SK-N-SH (cell line): ENCODE data around the gene TSSK6.

Source experiments
- CHD2 ChIP-seq: fragments of 150-350 bp; IDR thresholded peaks from 2 replicates; pipeline ENCODE4 v1.6.1; 2018; ENCODE audit warnings: low read length; ENCODE audit not compliant: partially characterized antibody
- EP300 ChIP-seq, 2 experiments: IDR thresholded peaks; 2 replicates each; pipeline versions ENCODE4 v1.4.0 to v1.6.1; 2012; ENCODE audit warnings: borderline replicate concordance in 1 of 2, low read depth in 1 of 2, low read length in 1 of 2
- EZH2phosphoT487 ChIP-seq: fragments of 200-600 bp; sonication (generic); IDR thresholded peaks from 2 replicates; pipeline ENCODE4 v1.6.1; 2017; ENCODE audit warnings: low read depth, mixed run types, mild to moderate bottlenecking, antibody characterized with exemption, moderate library complexity, borderline replicate concordance
- FOXJ3 ChIP-seq: sonication (generic); formaldehyde crosslinking; IDR thresholded peaks from 2 replicates; pipeline ENCODE4 v1.5.1; 2020; ENCODE audit warnings: mild to moderate bottlenecking, missing genetic modification reagents
- JUND ChIP-seq: IDR thresholded peaks from 2 replicates; pipeline ENCODE4 v1.4.0; 2012
- NRF1 ChIP-seq: IDR thresholded peaks from 2 replicates; pipeline ENCODE4 v1.6.1; 2012; ENCODE audit warnings: low read depth, mild to moderate bottlenecking, low read length
- POLR2AphosphoS5 ChIP-seq: IDR thresholded peaks from 2 replicates; pipeline ENCODE4 v1.6.1; 2012; ENCODE audit warnings: low read depth, low read length
- RAD21 ChIP-seq: IDR thresholded peaks from 2 replicates; pipeline ENCODE4 v1.6.1; 2012; ENCODE audit warnings: mild to moderate bottlenecking, low read length
- RXRA ChIP-seq: IDR thresholded peaks from 2 replicates; pipeline ENCODE4 v1.4.0; 2012; ENCODE audit warnings: low read depth, mild to moderate bottlenecking, borderline replicate concordance
- SMC3 ChIP-seq: IDR thresholded peaks from 2 replicates; pipeline ENCODE4 v1.6.1; 2012; ENCODE audit warnings: low read depth, low read length, improper control_type of control experiment
- TAF1 ChIP-seq: IDR thresholded peaks from 2 replicates; pipeline ENCODE4 v1.6.1; 2012; ENCODE audit warnings: low read depth, mild to moderate bottlenecking, low read length, moderate library complexity, borderline replicate concordance
- YY1 ChIP-seq: IDR thresholded peaks from 2 replicates; pipeline ENCODE4 v1.4.0; 2012; ENCODE audit warnings: low read depth, mild to moderate bottlenecking
- TF ChIP-seq, protein P1 (sequence below): fragments of 200-600 bp; sonication (generic); IDR thresholded peaks from 2 replicates; pipeline ENCODE4 v1.6.1; 2017; ENCODE audit warnings: antibody characterized with exemption, mild to moderate bottlenecking, moderate library complexity
- TF ChIP-seq, protein P2 (sequence below): IDR thresholded peaks from 2 replicates; pipeline ENCODE4 v1.6.1; 2012; ENCODE audit warnings: mild to moderate bottlenecking, low read depth, low read length, moderate library complexity

DNA sequence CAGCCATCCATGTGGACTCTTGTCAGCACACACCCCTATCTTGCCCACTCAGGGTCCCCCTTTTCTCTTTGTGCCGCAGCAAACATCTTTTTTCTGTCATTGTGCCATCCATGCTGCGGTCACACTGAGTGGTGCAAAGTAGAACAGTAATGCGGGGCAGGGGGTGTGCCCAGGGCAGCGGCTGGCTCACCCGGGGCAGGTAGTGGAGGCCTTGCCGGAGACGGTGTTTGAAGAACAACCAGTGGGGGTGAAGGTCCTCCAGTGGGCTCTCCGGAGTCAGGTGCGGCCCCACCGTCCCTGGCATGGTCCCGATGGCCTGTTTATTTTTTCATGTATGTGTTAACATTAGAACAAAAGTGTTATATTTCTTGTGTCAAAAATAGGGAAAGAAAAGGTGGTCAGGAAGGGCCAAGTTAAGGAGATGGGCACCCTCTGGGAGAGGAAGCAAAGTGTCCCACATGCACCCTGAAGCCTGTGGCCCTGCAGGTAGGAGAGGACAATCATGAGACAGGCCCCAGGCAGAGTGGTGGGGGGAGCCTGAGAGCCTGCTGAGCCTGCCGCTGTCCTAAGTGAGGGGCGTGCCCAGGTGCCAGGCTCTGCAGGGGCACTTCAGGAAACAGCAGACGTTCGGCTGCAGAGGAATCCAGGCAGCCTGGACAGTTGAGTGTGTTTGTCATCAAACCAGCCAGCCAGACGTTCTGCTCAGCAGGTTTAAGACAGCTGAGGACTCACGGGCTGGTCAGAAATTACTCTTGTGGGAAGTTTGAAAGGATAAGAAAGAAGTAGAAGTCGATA lies 12.3 kb downstream of the TSSK6 start:
- TF ChIP-seq, protein P1, sequence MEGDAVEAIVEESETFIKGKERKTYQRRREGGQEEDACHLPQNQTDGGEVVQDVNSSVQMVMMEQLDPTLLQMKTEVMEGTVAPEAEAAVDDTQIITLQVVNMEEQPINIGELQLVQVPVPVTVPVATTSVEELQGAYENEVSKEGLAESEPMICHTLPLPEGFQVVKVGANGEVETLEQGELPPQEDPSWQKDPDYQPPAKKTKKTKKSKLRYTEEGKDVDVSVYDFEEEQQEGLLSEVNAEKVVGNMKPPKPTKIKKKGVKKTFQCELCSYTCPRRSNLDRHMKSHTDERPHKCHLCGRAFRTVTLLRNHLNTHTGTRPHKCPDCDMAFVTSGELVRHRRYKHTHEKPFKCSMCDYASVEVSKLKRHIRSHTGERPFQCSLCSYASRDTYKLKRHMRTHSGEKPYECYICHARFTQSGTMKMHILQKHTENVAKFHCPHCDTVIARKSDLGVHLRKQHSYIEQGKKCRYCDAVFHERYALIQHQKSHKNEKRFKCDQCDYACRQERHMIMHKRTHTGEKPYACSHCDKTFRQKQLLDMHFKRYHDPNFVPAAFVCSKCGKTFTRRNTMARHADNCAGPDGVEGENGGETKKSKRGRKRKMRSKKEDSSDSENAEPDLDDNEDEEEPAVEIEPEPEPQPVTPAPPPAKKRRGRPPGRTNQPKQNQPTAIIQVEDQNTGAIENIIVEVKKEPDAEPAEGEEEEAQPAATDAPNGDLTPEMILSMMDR = no peak
- TF ChIP-seq YY1 = no peak
- TF ChIP-seq POLR2AphosphoS5 = no peak
- TF ChIP-seq RAD21 = no peak
- no peak for TF ChIP-seq JUND
- no peak for TF ChIP-seq TAF1
- TF ChIP-seq RXRA = no peak
- TF ChIP-seq, protein P2, sequence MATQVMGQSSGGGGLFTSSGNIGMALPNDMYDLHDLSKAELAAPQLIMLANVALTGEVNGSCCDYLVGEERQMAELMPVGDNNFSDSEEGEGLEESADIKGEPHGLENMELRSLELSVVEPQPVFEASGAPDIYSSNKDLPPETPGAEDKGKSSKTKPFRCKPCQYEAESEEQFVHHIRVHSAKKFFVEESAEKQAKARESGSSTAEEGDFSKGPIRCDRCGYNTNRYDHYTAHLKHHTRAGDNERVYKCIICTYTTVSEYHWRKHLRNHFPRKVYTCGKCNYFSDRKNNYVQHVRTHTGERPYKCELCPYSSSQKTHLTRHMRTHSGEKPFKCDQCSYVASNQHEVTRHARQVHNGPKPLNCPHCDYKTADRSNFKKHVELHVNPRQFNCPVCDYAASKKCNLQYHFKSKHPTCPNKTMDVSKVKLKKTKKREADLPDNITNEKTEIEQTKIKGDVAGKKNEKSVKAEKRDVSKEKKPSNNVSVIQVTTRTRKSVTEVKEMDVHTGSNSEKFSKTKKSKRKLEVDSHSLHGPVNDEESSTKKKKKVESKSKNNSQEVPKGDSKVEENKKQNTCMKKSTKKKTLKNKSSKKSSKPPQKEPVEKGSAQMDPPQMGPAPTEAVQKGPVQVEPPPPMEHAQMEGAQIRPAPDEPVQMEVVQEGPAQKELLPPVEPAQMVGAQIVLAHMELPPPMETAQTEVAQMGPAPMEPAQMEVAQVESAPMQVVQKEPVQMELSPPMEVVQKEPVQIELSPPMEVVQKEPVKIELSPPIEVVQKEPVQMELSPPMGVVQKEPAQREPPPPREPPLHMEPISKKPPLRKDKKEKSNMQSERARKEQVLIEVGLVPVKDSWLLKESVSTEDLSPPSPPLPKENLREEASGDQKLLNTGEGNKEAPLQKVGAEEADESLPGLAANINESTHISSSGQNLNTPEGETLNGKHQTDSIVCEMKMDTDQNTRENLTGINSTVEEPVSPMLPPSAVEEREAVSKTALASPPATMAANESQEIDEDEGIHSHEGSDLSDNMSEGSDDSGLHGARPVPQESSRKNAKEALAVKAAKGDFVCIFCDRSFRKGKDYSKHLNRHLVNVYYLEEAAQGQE = no peak
- TF ChIP-seq EZH2phosphoT487 = no peak
- TF ChIP-seq EP300 (IDR thresholded peaks at IDR 0.05; ENCODE audit: borderline replicate concordance in 1 of 2, low read depth in 1 of 2, low read length in 1 of 2) = no peak
- no peak for TF ChIP-seq NRF1
- no peak for TF ChIP-seq SMC3
- TF ChIP-seq CHD2 = no peak
- no peak for TF ChIP-seq FOXJ3 (CRISPR knock-in tag)
